DOHH2 (cell line): Measurements from ENCODE around the gene GHRH.

Source experiments
- H3F3A ChIP-seq: fragments of 200-600 bp; sonication (generic), shearing (Covaris generic); 2 replicates; pipeline ENCODE4 v1.6.0; 2016; ENCODE audit warnings: antibody characterized with exemption, mild to moderate bottlenecking; ENCODE audit not compliant: control insufficient read depth, insufficient read depth
- H3K27ac ChIP-seq: fragments of 200-600 bp; sonication (generic); 2 replicates; pipeline ENCODE4 v1.5.1; 2014; ENCODE audit warnings: low read depth, mild to moderate bottlenecking, low read length, moderate library complexity
- H3K27me3 ChIP-seq: fragments of 200-600 bp; sonication (generic); 2 replicates; pipeline ENCODE4 v1.6.1; 2014; ENCODE audit warnings: mild to moderate bottlenecking, low read length, mixed read lengths; ENCODE audit not compliant: control insufficient read depth
- H3K36me3 ChIP-seq: fragments of 200-600 bp; sonication (generic); 2 replicates; pipeline ENCODE4 v1.6.1; 2014; ENCODE audit warnings: mild to moderate bottlenecking, low read length, moderate library complexity, mixed read lengths; ENCODE audit not compliant: control insufficient read depth
- H3K4me1 ChIP-seq: fragments of 200-600 bp; sonication (generic); 2 replicates; pipeline ENCODE4 v1.6.1; 2014; ENCODE audit warnings: mild to moderate bottlenecking, low read length, mixed read lengths; ENCODE audit not compliant: control insufficient read depth
- H3K4me2 ChIP-seq: fragments of 200-600 bp; sonication (generic); 2 replicates; pipeline ENCODE4 v1.6.0; 2014; ENCODE audit warnings: mild to moderate bottlenecking, low read length, moderate library complexity
- H3K4me3 ChIP-seq: fragments of 200-600 bp; sonication (generic); 2 replicates; pipeline ENCODE4 v1.5.1; 2014; ENCODE audit warnings: mild to moderate bottlenecking, low read length, mixed read lengths
- H3K79me2 ChIP-seq: fragments of 200-600 bp; sonication (generic); 2 replicates; pipeline ENCODE4 v1.6.1; 2014; ENCODE audit warnings: mild to moderate bottlenecking, low read length, mixed read lengths; ENCODE audit not compliant: control insufficient read depth
- H3K9me2 ChIP-seq: fragments of 200-600 bp; sonication (generic); replicated peaks from 2 replicates; pipeline ENCODE4 v1.6.1; 2014; ENCODE audit warnings: mild to moderate bottlenecking, low read length, mixed read lengths; ENCODE audit not compliant: control insufficient read depth
- H3K9me3 ChIP-seq: fragments of 200-600 bp; sonication (generic); 2 replicates; pipeline ENCODE4 v1.6.1; 2014; ENCODE audit warnings: antibody characterized with exemption, low read length, mixed read lengths; ENCODE audit not compliant: control insufficient read depth, insufficient read depth
- H4K20me1 ChIP-seq: fragments of 200-600 bp; sonication (generic); 2 replicates; pipeline ENCODE4 v1.6.0; 2014; ENCODE audit warnings: low read depth, mild to moderate bottlenecking, antibody characterized with exemption, low read length, moderate library complexity; ENCODE audit not compliant: control insufficient read depth, insufficient read depth
- EZH2phosphoT487 ChIP-seq: fragments of 200-600 bp; sonication (generic); IDR thresholded peaks from 2 replicates; pipeline ENCODE4 v1.6.1; 2017; ENCODE audit warnings: borderline replicate concordance, mild to moderate bottlenecking, antibody characterized with exemption, low read length, moderate library complexity, mixed read lengths
- TF ChIP-seq, protein P1 (sequence below): fragments of 200-600 bp; sonication (generic); IDR thresholded peaks from one replicate; pipeline ENCODE4 v1.5.1; 2014; ENCODE audit warnings: antibody characterized with exemption, mild to moderate bottlenecking, low read depth, low read length; ENCODE audit not compliant: poor library complexity, severe bottlenecking

Gene GHRH

DNA sequence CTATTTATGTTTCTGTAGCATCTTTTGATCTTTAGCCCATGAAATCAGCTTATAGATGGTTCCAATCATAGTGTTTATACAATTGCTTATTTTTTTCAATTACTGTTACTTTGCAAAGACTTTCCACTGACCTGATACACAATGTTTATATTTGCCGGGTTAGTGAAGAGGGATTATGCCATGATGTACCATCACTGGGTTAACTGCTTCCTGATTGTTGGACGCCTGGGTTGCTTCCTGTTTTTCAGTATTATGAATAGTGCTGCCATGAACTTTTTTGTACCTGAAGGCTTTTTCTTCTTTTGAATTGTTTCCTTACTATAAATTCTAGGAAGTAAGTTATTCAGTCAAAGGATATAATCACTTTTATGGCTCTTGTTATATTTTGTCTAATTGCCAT is 34.8 kb upstream of the GHRH start:
- peaks cover 10% of the 10 kb centered on the region for H3K4me1 ChIP-seq
- no peak overlapping the region for H3K4me2 ChIP-seq
- peaks cover 71% of the 10 kb centered on the region for H3K79me2 ChIP-seq
- peaks cover 40% of the 10 kb centered on the region for H3K36me3 ChIP-seq
- no peak overlapping the region for H3K4me3 ChIP-seq
- 0 out of 2 replicates have a peak, but pooled peaks cover 3% of the 10 kb centered on the region for H4K20me1 ChIP-seq
- H3K27ac ChIP-seq: no peak overlapping the region
- H3K27me3 ChIP-seq: no peaks in the 10 kb centered on the region
- H3K9me3 ChIP-seq: no peaks in the 10 kb centered on the region
- no peaks in the 10 kb centered on the region for H3F3A ChIP-seq
- H3K9me2 ChIP-seq: no peaks in the 10 kb centered on the region
- TF ChIP-seq, protein P1, sequence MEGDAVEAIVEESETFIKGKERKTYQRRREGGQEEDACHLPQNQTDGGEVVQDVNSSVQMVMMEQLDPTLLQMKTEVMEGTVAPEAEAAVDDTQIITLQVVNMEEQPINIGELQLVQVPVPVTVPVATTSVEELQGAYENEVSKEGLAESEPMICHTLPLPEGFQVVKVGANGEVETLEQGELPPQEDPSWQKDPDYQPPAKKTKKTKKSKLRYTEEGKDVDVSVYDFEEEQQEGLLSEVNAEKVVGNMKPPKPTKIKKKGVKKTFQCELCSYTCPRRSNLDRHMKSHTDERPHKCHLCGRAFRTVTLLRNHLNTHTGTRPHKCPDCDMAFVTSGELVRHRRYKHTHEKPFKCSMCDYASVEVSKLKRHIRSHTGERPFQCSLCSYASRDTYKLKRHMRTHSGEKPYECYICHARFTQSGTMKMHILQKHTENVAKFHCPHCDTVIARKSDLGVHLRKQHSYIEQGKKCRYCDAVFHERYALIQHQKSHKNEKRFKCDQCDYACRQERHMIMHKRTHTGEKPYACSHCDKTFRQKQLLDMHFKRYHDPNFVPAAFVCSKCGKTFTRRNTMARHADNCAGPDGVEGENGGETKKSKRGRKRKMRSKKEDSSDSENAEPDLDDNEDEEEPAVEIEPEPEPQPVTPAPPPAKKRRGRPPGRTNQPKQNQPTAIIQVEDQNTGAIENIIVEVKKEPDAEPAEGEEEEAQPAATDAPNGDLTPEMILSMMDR: no peak
- TF ChIP-seq EZH2phosphoT487: no peak

DNA sequence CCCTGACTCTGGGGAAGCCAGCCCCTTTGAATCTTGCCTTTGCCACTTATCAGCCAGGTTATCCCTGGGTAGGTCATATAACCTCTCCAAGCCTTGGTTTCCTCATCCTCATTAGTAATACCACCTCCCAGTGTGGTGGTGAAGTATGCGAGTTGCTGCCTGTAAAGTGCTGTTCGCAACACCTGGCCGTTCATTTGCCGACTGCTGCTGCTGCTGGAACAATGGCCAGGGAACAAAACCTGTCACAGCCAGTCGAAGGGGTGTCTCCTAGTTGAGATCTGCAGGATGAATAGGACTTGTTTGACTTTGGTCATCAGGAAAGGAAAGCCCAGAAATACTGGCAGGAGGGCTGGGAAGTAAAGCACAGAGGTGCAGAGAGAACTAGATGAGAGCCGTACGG is 34.0 kb upstream of the GHRH start:
- Histone ChIP-seq H3K9me2 (no peaks in the 10 kb centered on the region), H3K4me1 (peaks cover 18% of the 10 kb centered on the region), H3K4me3 (no peak overlapping the region), H3K27me3 (no peaks in the 10 kb centered on the region), H3K4me2 (no peak overlapping the region), H3K9me3 (no peaks in the 10 kb centered on the region), H3K27ac (no peak overlapping the region), H3F3A (no peaks in the 10 kb centered on the region), H3K36me3 (peaks cover 42% of the 10 kb centered on the region), H3K79me2 (peaks cover 79% of the 10 kb centered on the region), H4K20me1 (0 out of 2 replicates have a peak, but pooled peaks cover 3% of the 10 kb centered on the region)
- TF ChIP-seq, protein P1: no peak
- no peak for TF ChIP-seq EZH2phosphoT487

DNA sequence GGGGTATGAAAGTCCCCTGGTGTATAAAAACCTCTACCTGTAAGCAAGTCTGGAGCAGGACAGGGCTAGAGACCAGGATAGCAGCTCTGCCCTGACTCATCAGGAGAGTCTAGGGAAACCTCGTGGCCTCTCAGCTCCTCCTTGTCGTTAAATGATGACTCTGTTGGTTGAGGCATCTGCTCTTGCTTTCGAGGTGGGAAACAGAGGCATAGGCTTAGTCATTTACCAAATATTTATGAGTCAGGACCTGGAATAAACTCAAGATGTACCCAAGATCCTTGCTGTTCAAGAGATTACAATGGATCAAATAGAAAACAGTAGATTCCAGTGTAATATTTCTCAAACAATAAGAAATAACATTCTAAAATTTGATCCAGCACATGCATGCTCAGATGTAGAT is 33.4 kb upstream of the GHRH start:
- H3K4me2 ChIP-seq: no peak overlapping the region
- no peaks in the 10 kb centered on the region for H3K9me3 ChIP-seq
- no peak overlapping the region for H3K4me3 ChIP-seq
- H3F3A ChIP-seq: no peaks in the 10 kb centered on the region
- peaks cover 21% of the 10 kb centered on the region for H3K4me1 ChIP-seq
- H3K27ac ChIP-seq: no peak overlapping the region
- peaks cover 82% of the 10 kb centered on the region for H3K79me2 ChIP-seq
- peaks cover 38% of the 10 kb centered on the region for H3K36me3 ChIP-seq
- 0 out of 2 replicates have a peak, but pooled peaks cover 3% of the 10 kb centered on the region for H4K20me1 ChIP-seq
- no peaks in the 10 kb centered on the region for H3K9me2 ChIP-seq
- H3K27me3 ChIP-seq: no peaks in the 10 kb centered on the region
- TF ChIP-seq, protein P1: no peak
- TF ChIP-seq EZH2phosphoT487: no peak
